Renal cortex interstitium (tissue), 11 donors: ENCODE results near the gene SLC38A5. TPM values are rescaled to one million over a fixed set of nuclear protein-coding genes. Genes with fewer than 3 reads are reported as not detected.
"Not testable (repeated sequence)": the region's sequence is repeated elsewhere in the genome, so short reads cannot be mapped to it uniquely, and the experiment has no call there.

Experiments
- DNase-seq, 11 donors: peaks; one replicate each; pipeline ENCODE4 v3.0.0-alpha.2; 2013; ENCODE audit warnings: low read depth in 9 of 11, low spot score in 4 of 11; ENCODE audit errors: extremely low read depth in 1 of 11
- polyA plus RNA-seq, 3 donors: library from polyadenylated mRNA; unstranded; fragments of 120-200 nt; gene quantifications; one replicate each; pipeline ENCODE4 v1.2.1, GENCODE V29; 2013; ENCODE audit not compliant: insufficient read length in 3 of 3

The SLC38A5 gene
- polyA plus RNA-seq, 3 donors = 3.6 to 6.6 (median 5.8) TPM

GRCh38 chrX:48433713-48434112, 36.3 kb downstream of the SLC38A5 start:
- DNase-seq = not testable (repeated sequence)

GRCh38 chrX:48430166-48430565, 39.9 kb downstream of the SLC38A5 start:
- DNase-seq = not testable (repeated sequence)

- not testable (repeated sequence) for DNase-seq
Observed at GRCh38 chrX:48429606-48430005, 40.5 kb downstream of the SLC38A5 start.

- DNase-seq = not testable (repeated sequence)
Observed at GRCh38 chrX:48427027-48427716, 42.9 kb downstream of the SLC38A5 start.

- not testable (repeated sequence) for DNase-seq
Observed at GRCh38 chrX:48411860-48412259, 58.2 kb downstream of the SLC38A5 start, which contains the start of gene SSX4B. Gene SSX4B (minus strand): TSS chrX:48411960. CDS start chrX:48411372, 588 bp downstream.

Other genes starting within 250 kb of the SLC38A5 start
- gene SSX1, start 214.9 kb downstream of the SLC38A5 start, polyA plus RNA-seq = not detected
- gene SSX3, start 113.6 kb downstream of the SLC38A5 start, polyA plus RNA-seq = not detected
- gene SSX4, start 86.7 kb downstream of the SLC38A5 start, polyA plus RNA-seq = not detected
- not detected for gene SSX4B, start 58.3 kb downstream of the SLC38A5 start, polyA plus RNA-seq
- 10 to 100 TPM; 38.9 to 40.9 (median 40.1) TPM for gene FTSJ1, start 5.9 kb upstream of the SLC38A5 start, polyA plus RNA-seq
- 1 to 10 TPM; 6.3 to 8.4 (median 6.8) TPM for gene PORCN, start 38.7 kb upstream of the SLC38A5 start, polyA plus RNA-seq
- gene EBP, start 51.5 kb upstream of the SLC38A5 start, polyA plus RNA-seq = 10 to 100 TPM; 71.6 to 76.1 (median 75.9) TPM
- gene TBC1D25, start 69.5 kb upstream of the SLC38A5 start, polyA plus RNA-seq = 10 to 100 TPM in 1 of 3 donors, 1 to 10 TPM in 2; 7.6 to 12.8 (median 9.5) TPM
- 100 to 1,000 TPM; 288 to 387 (median 312) TPM for gene RBM3, start 104.2 kb upstream of the SLC38A5 start, polyA plus RNA-seq
- gene WDR13, start 127.2 kb upstream of the SLC38A5 start, polyA plus RNA-seq = 100 to 1,000 TPM; 118 to 157 (median 145) TPM
- gene WAS, start 213.5 kb upstream of the SLC38A5 start, polyA plus RNA-seq = 1 to 10 TPM; 3.0 to 5.5 (median 3.9) TPM
- gene SUV39H1, start 226.5 kb upstream of the SLC38A5 start, polyA plus RNA-seq = 1 to 10 TPM; 5.5 to 7.6 (median 6.0) TPM